GM19035 (cell line): Measurements from ENCODE around the gene SLC25A25.

Experiments
- ATAC-seq: cut with Tn5 transposase; IDR thresholded peaks from one replicate; pipeline ENCODE4 v1.9.1; 2021; ENCODE audit not compliant: unreplicated experiment

Gene SLC25A25

GRCh38 chr9:128096616-128097536 is 28.8 kb downstream of the SLC25A25 start:
- no peak for ATAC-seq

GRCh38 chr9:128097543-128098296 is 29.7 kb downstream of the SLC25A25 start:
- ATAC-seq, result no peak

GRCh38 chr9:128098297-128099230 is 30.5 kb downstream of the SLC25A25 start:
- no peak for ATAC-seq

- no peak for ATAC-seq
These were observed 31.3 kb downstream of the SLC25A25 start for GRCh38 chr9:128099231-128099931.

GRCh38 chr9:128099932-128100491 is 32.0 kb downstream of the SLC25A25 start:
- no peak for ATAC-seq

GRCh38 chr9:128100581-128100980 is 32.5 kb downstream of the SLC25A25 start:
- no peak for ATAC-seq

- ATAC-seq, result no peak
These were observed 33.2 kb downstream of the SLC25A25 start for GRCh38 chr9:128101231-128101661.

- ATAC-seq, result no peak
These were observed 33.7 kb downstream of the SLC25A25 start for GRCh38 chr9:128101690-128102089.

GRCh38 chr9:128102196-128102595 is 34.2 kb downstream of the SLC25A25 start:
- ATAC-seq, result no peak

GRCh38 chr9:128102861-128103588 is 35.0 kb downstream of the SLC25A25 start:
- no peak for ATAC-seq

- ATAC-seq, result no peak
These were observed 35.5 kb downstream of the SLC25A25 start for GRCh38 chr9:128103589-128103962.

GRCh38 chr9:128104171-128104618 is 36.2 kb downstream of the SLC25A25 start:
- no peak for ATAC-seq

GRCh38 chr9:128105538-128106175 is 37.6 kb downstream of the SLC25A25 start:
- no peak for ATAC-seq

- no peak for ATAC-seq
These were observed 38.3 kb downstream of the SLC25A25 start for GRCh38 chr9:128106181-128106939.

GRCh38 chr9:128106940-128107467 is 39.0 kb downstream of the SLC25A25 start:
- no peak for ATAC-seq

- ATAC-seq, result no peak
These were observed 39.6 kb downstream of the SLC25A25 start for GRCh38 chr9:128107468-128108268.
